GM06990 (cell line): Measurements from ENCODE around the gene BPIFB3.

ENCODE experiments used
- DNase-seq: peaks from one replicate; pipeline ENCODE4 v3.0.0-alpha.2; 2011; ENCODE audit not compliant: insufficient read length; ENCODE audit errors: extremely low read depth
- H3K27me3 ChIP-seq: replicated peaks from 2 replicates; pipeline ENCODE4 v1.6.0; 2011; ENCODE audit warnings: low read length; ENCODE audit not compliant: control insufficient read depth, insufficient read depth
- H3K36me3 ChIP-seq: 2 replicates; pipeline ENCODE4 v1.5.1; 2011; ENCODE audit warnings: low read length; ENCODE audit not compliant: control insufficient read depth, insufficient read depth
- H3K4me3 ChIP-seq: replicated peaks from 2 replicates; pipeline ENCODE4 v1.5.1; 2011; ENCODE audit warnings: low read depth, mild to moderate bottlenecking, control low read depth, low read length
- TF ChIP-seq, protein P1 (sequence below): IDR thresholded peaks from 2 replicates; pipeline ENCODE4 v1.5.1; 2011; ENCODE audit warnings: low read length, control low read depth, mild to moderate bottlenecking, inconsistent platforms; ENCODE audit not compliant: insufficient read depth, poor library complexity, severe bottlenecking

BPIFB3 gene

DNA sequence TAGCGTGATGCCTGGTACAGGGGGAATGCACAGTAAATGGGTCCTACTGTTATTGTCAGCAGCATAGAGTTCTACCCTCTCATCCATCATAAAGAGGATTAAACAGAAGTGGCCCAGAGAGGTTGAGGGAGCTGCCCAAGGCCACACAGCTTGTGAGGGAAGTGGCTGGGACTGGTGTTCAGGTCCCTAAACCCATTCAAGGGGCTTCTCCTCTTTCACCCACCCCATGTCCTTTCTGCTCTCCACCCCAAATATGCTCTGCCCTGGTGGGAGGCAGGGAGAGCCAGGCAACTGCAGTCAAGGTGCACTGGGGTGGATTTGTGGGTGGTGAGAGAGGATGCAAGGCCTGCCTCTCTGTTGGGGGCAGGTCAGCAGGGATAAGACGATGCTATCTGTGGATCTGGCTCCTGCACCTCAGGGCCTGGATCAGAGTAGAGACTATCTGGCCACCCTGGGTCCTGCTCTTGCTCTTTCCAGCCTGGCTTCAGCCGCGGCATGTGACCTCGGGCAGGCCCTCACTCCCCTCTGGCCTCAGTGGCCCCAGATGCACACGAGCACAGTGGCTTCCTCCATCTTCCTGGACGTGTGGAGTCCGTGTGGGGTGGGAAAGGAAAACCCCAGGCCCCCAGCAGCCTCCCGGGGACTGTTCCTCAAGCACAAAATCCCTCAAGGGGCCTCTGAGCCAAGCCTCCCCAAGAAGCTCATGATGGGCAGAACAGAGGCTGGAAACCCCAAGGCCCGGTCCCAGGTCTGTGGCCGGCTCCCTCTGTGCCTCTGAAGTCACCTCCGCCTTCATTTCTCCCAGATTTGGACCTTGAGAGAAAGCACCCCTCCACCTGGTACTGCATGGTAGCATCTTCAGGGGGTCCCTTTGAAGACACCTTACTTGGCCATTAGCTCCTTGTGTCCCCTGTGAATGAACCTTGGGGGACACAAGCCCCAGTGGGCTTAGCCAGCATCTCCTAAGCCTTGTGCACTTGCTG is 25.6 kb upstream of the BPIFB3 start:
- TF ChIP-seq, protein P1, sequence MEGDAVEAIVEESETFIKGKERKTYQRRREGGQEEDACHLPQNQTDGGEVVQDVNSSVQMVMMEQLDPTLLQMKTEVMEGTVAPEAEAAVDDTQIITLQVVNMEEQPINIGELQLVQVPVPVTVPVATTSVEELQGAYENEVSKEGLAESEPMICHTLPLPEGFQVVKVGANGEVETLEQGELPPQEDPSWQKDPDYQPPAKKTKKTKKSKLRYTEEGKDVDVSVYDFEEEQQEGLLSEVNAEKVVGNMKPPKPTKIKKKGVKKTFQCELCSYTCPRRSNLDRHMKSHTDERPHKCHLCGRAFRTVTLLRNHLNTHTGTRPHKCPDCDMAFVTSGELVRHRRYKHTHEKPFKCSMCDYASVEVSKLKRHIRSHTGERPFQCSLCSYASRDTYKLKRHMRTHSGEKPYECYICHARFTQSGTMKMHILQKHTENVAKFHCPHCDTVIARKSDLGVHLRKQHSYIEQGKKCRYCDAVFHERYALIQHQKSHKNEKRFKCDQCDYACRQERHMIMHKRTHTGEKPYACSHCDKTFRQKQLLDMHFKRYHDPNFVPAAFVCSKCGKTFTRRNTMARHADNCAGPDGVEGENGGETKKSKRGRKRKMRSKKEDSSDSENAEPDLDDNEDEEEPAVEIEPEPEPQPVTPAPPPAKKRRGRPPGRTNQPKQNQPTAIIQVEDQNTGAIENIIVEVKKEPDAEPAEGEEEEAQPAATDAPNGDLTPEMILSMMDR, result no peak
- DNase-seq, result no peak
- H3K36me3 ChIP-seq, result no peaks in the 10 kb centered on the region
- no peaks in the 10 kb centered on the region for H3K27me3 ChIP-seq
- no peak overlapping the region for H3K4me3 ChIP-seq

DNA sequence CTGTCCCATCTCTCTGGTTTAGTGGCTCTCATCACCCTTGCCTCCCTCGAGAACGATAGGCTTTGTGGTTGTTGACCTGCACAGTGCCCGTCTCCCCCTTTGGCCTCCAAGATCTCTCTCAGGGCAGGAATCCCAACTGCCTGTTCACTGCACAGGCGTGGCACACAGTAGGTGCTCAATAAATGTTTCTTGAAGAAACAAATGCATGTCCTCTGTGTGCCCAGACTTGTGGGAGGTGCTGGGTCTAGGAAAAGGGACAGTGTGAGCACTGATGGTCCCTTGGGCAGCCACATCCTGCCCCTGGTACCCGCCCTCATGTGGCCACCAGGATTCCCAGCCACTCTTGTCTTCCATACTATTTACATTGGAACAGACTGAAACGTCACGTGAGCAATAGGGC is 24.8 kb upstream of the BPIFB3 start:
- TF ChIP-seq, protein P1, result no peak
- DNase-seq, result no peak
- Histone ChIP-seq H3K4me3 (no peak overlapping the region), H3K27me3 (no peaks in the 10 kb centered on the region), H3K36me3 (no peaks in the 10 kb centered on the region)

DNA sequence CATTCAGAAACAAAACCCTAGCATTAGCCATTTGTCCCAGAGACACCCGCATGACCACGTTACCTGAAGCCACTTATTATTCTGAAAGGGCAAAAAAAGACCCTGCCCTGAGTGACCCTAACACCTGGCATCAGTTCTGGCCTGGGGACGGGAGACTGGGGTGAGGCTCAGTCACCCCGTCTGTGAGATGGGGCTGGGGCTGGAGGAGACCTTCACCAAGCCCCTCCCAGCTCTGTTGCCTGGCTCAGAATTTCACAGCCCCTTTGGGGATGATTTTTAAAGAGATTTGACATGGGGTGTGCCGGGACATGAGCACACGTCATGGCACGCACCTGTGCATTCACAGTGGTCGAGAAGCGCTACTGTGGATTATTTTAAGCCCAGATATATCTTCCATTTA is 23.6 kb upstream of the BPIFB3 start:
- DNase-seq, result no peak
- no peaks in the 10 kb centered on the region for H3K27me3 ChIP-seq
- TF ChIP-seq, protein P1, result no peak
- no peak overlapping the region for H3K4me3 ChIP-seq
- no peaks in the 10 kb centered on the region for H3K36me3 ChIP-seq

DNA sequence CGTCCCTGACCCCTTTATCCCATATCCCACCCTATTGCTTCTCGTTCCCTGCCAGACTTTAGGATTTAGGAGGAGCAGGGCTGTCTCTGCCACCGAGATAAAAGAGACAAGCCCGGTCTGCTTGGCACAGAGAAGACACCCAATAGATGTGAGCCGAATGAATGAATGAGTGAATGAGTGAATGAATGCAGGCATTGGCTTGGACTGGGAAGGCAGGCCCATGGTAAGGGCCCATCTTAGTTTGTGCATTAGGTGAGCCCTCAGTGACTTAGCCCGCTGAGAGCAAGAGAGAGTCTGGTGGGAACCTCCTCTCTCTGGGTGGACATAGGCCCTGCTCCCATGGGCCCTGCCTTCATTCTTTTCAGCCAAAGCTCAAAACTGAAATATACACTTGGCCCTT is 23.1 kb upstream of the BPIFB3 start:
- Histone ChIP-seq H3K27me3 (no peaks in the 10 kb centered on the region), H3K36me3 (no peaks in the 10 kb centered on the region), H3K4me3 (no peak overlapping the region)
- TF ChIP-seq, protein P1, result no peak
- DNase-seq, result no peak

DNA sequence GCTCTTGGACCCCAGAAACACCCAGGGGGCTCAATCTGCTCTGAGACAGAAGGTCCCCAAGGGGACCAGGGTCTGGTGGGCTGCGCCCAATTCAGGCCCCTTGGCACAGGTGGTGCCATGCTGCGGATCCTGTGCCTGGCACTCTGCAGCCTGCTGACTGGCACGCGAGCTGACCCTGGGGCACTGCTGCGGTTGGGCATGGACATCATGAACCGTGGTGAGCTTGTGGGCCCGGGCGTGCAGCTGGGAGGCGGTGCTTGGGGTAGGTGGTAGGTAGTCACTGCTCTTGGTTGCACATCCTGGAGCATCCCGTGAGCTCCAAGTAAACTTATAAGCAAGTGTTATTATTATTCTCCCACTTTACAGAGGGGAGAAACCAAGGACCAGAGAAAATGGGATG is 22.2 kb upstream of the BPIFB3 start, which contains the start of gene BPIFB6:
Gene BPIFB6, plus strand, starts transcription at position 118 of the 400 bp plus-strand sequence. Its CDS starts 0 bp downstream, at position 118.
- TF ChIP-seq, protein P1, result no peak
- H3K27me3 ChIP-seq, result no peaks in the 10 kb centered on the region
- H3K4me3 ChIP-seq, result no peak within 1 kb of the TSS
- H3K36me3 ChIP-seq, result no peaks in the 10 kb centered on the region
- no peak for DNase-seq
